MM.1S (cell line): ENCODE measurements around the gene HINT2.

Source experiments
- EZH2 ChIP-seq: fragments of 300-600 bp; sonication (generic); optimal IDR thresholded peaks from 2 replicates; pipeline ENCODE3; 2017; ENCODE audit warnings: low read depth, mild to moderate bottlenecking, antibody characterized with exemption, low read length, mixed read lengths
- EZH2phosphoT487 ChIP-seq: fragments of 300-600 bp; sonication (generic); IDR thresholded peaks from 2 replicates; pipeline ENCODE4 v1.6.1; 2018; ENCODE audit warnings: antibody characterized with exemption, low read length
- TF ChIP-seq, protein P1 (sequence below): fragments of 300-600 bp; sonication (generic); IDR thresholded peaks from 2 replicates; pipeline ENCODE4 v1.5.1; 2016; ENCODE audit warnings: antibody characterized with exemption, low read length, mixed read lengths

- TF ChIP-seq, protein P1, sequence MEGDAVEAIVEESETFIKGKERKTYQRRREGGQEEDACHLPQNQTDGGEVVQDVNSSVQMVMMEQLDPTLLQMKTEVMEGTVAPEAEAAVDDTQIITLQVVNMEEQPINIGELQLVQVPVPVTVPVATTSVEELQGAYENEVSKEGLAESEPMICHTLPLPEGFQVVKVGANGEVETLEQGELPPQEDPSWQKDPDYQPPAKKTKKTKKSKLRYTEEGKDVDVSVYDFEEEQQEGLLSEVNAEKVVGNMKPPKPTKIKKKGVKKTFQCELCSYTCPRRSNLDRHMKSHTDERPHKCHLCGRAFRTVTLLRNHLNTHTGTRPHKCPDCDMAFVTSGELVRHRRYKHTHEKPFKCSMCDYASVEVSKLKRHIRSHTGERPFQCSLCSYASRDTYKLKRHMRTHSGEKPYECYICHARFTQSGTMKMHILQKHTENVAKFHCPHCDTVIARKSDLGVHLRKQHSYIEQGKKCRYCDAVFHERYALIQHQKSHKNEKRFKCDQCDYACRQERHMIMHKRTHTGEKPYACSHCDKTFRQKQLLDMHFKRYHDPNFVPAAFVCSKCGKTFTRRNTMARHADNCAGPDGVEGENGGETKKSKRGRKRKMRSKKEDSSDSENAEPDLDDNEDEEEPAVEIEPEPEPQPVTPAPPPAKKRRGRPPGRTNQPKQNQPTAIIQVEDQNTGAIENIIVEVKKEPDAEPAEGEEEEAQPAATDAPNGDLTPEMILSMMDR: no peak
- no peak for TF ChIP-seq EZH2
- no peak for TF ChIP-seq EZH2phosphoT487
These were observed 51.0 kb downstream of the HINT2 start for GRCh38 chr9:35763803-35764202.
